ENCODE results near the gene MIOS.

DNA sequence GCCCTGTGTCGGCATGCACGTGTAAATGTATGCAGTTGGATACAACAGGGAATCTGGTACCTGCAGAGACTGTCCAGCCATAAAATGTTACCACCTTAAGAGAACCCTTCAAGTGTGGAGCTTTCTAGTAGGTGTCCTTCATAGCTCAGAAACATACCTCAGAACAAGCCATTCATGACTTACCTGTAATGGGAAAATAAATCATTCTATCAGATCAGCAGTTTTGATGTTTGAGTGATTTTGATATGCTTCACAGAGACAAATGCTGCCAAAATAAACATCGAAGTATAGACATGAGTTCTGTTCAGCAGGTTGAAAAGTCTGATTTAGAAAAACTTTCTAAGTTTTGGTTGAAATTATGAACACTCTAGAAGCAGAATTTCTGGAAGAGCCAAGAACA lies 40.3 kb downstream of the MIOS start:
- no peak for TF ChIP-seq CTCF (conservative IDR thresholded peaks at IDR 0.05; ENCODE audit: low read length)
- no peak for TF ChIP-seq EZH2phosphoT487 (IDR thresholded peaks at IDR 0.05; ENCODE audit: borderline replicate concordance)
